Mesodermal cell (in vitro differentiated cells): ENCODE results near the gene TXNRD2.
A peak's percentile ranks its signal among the peaks of the same experiment; 100 is the strongest.

Experiments
- H3K27ac ChIP-seq: 2 replicates; pipeline ENCODE4 v1.7.0; 2013; ENCODE audit warnings: mild to moderate bottlenecking, low read depth, low read length, moderate library complexity; ENCODE audit not compliant: severe bottlenecking
- H3K36me3 ChIP-seq: 2 replicates; pipeline ENCODE4 v1.7.1; 2013; ENCODE audit warnings: mild to moderate bottlenecking, low read length, moderate library complexity; ENCODE audit not compliant: control insufficient read depth, insufficient read depth
- H3K4me1 ChIP-seq: one replicate; pipeline ENCODE4 v1.7.1; 2013; ENCODE audit warnings: mild to moderate bottlenecking, low read length; ENCODE audit not compliant: insufficient read depth, control insufficient read depth, poor library complexity, severe bottlenecking
- H3K4me3 ChIP-seq: 2 replicates; pipeline ENCODE4 v1.7.0; 2013; ENCODE audit warnings: low read length, control low read depth, mild to moderate bottlenecking; ENCODE audit not compliant: insufficient read depth, poor library complexity, severe bottlenecking; ENCODE audit errors: extremely low read depth
- H3K9me3 ChIP-seq: 2 replicates; pipeline ENCODE4 v1.7.1; 2013; ENCODE audit warnings: mild to moderate bottlenecking, low read length, moderate library complexity; ENCODE audit not compliant: control insufficient read depth
- WGBS, 2 experiments: methylation state at CpG; one replicate each; pipeline ENCODE4 v1.1.5; 2013; ENCODE audit warnings: missing lambda C conversion rate in 2 of 2; ENCODE audit not compliant: insufficient coverage in 2 of 2; 5-methylcytosine and 5-hydroxymethylcytosine counted together

The TXNRD2 gene

GRCh38 chr22:19874307-19875060, 67.1 kb downstream of the TXNRD2 start:
- H3K36me3 ChIP-seq = peaks cover 8% of the 10 kb centered on the region
- H3K4me3 ChIP-seq = no peak overlapping the region
- WGBS, 2 experiments = 85 to 86% methylated on average over 21 to 23 of the region's 27 CpGs
- H3K27ac ChIP-seq = peak overlapping the region; percentile 36
- peaks cover 31% of the 10 kb centered on the region for H3K4me1 ChIP-seq
- no peaks in the 10 kb centered on the region for H3K9me3 ChIP-seq

GRCh38 chr22:19873960-19874306, 67.7 kb downstream of the TXNRD2 start:
- Histone ChIP-seq H3K4me3 (no peak overlapping the region), H3K4me1 (peaks cover 26% of the 10 kb centered on the region), H3K27ac (no peak overlapping the region), H3K36me3 (peaks cover 8% of the 10 kb centered on the region), H3K9me3 (no peaks in the 10 kb centered on the region)
- 95 to 96% methylated on average over 6 to 7 of the region's 7 CpGs for WGBS, 2 experiments

GRCh38 chr22:19873138-19873959, 68.3 kb downstream of the TXNRD2 start:
- Histone ChIP-seq H3K27ac (no peak overlapping the region), H3K9me3 (no peaks in the 10 kb centered on the region), H3K36me3 (peaks cover 8% of the 10 kb centered on the region), H3K4me1 (peaks cover 22% of the 10 kb centered on the region), H3K4me3 (no peak overlapping the region)
- WGBS, 2 experiments = 94 to 95% methylated on average over 19 to 25 of the region's 27 CpGs

- Histone ChIP-seq H3K9me3 (no peaks in the 10 kb centered on the region), H3K27ac (no peak overlapping the region), H3K4me1 (peaks cover 18% of the 10 kb centered on the region), H3K36me3 (peaks cover 6% of the 10 kb centered on the region), H3K4me3 (no peak overlapping the region)
- WGBS, 2 experiments = 91 to 94% methylated on average over 7 of the region's 7 CpGs
Observed at GRCh38 chr22:19872779-19873137, 68.9 kb downstream of the TXNRD2 start.

- no peak overlapping the region for H3K27ac ChIP-seq
- peaks cover 18% of the 10 kb centered on the region for H3K4me1 ChIP-seq
- 93 to 98% methylated on average over 10 of the region's 16 CpGs for WGBS, 2 experiments
- H3K4me3 ChIP-seq = no peak overlapping the region
- no peaks in the 10 kb centered on the region for H3K9me3 ChIP-seq
- peaks cover 4% of the 10 kb centered on the region for H3K36me3 ChIP-seq
Observed at GRCh38 chr22:19871845-19872778, 69.5 kb downstream of the TXNRD2 start.

- WGBS, 2 experiments = 91% methylated on average over 11 to 19 of the region's 19 CpGs
- peaks cover 4% of the 10 kb centered on the region for H3K36me3 ChIP-seq
- H3K27ac ChIP-seq = no peak overlapping the region
- peaks cover 18% of the 10 kb centered on the region for H3K4me1 ChIP-seq
- H3K9me3 ChIP-seq = no peaks in the 10 kb centered on the region
- H3K4me3 ChIP-seq = no peak overlapping the region
Observed at GRCh38 chr22:19871023-19871844, 70.4 kb downstream of the TXNRD2 start.

- WGBS, 2 experiments = 92 to 96% methylated on average over 29 to 30 of the region's 30 CpGs
- Histone ChIP-seq H3K4me3 (no peak overlapping the region), H3K4me1 (peaks cover 12% of the 10 kb centered on the region), H3K36me3 (peaks cover 4% of the 10 kb centered on the region), H3K27ac (no peak overlapping the region), H3K9me3 (no peaks in the 10 kb centered on the region)
Observed at GRCh38 chr22:19870153-19871022, 71.2 kb downstream of the TXNRD2 start.

- Histone ChIP-seq H3K36me3 (peaks cover 4% of the 10 kb centered on the region), H3K9me3 (no peaks in the 10 kb centered on the region), H3K27ac (no peak overlapping the region), H3K4me3 (no peak overlapping the region), H3K4me1 (peaks cover 8% of the 10 kb centered on the region)
- 90 to 94% methylated on average over 10 to 12 of the region's 12 CpGs for WGBS, 2 experiments
Observed at GRCh38 chr22:19869497-19870152, 72.0 kb downstream of the TXNRD2 start.
